ENCODE results near the gene RAB27A. TPM values are rescaled to one million over a fixed set of nuclear protein-coding genes. Genes with fewer than 3 reads are reported as not detected.

RAB27A gene
- total RNA-seq, 2 donors from 2014 or later, result 46.0 to 69.6 TPM

DNA sequence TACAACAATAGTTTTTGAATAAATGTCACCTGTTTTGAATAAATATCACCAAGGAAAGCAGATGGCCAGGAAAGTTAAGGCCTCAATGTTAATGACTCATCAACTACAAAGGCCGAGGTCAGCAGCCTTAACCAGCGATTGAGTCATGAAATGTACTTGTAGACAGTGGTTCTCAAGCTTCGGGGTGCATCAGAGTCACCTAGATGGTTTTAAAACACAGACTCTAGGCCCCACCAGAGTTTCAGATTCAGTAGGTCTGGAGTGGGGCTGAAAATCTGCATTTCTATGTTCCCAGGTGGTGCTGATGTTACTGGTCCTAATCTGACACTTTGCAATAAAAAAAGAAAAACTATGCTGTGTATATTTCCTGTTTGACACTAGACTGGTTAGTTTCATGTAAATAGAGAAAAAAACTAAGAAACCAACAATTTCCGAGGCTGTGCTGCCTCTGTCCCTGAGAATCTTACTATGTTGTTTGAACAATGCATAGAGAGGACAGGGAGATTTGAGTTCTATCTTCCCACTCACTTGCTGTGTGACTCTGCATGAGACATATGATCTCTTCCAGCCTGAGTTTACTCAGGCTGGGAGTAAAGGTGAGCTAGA is 9.8 kb downstream of the RAB27A start:
- H3K4me3 ChIP-seq, result no peak overlapping the region
- no peaks in the 10 kb centered on the region for H3K27me3 ChIP-seq
- intact Hi-C loops (cut with DNase I), result no loop called here
- no peaks in the 10 kb centered on the region for H3K36me3 ChIP-seq
- H3K27ac ChIP-seq, result peak overlapping the region; percentile 52
- no peaks in the 10 kb centered on the region for H3K4me1 ChIP-seq
- no peaks in the 10 kb centered on the region for H3K9me3 ChIP-seq
- no peak for DNase-seq
- TF ChIP-seq, protein P1, sequence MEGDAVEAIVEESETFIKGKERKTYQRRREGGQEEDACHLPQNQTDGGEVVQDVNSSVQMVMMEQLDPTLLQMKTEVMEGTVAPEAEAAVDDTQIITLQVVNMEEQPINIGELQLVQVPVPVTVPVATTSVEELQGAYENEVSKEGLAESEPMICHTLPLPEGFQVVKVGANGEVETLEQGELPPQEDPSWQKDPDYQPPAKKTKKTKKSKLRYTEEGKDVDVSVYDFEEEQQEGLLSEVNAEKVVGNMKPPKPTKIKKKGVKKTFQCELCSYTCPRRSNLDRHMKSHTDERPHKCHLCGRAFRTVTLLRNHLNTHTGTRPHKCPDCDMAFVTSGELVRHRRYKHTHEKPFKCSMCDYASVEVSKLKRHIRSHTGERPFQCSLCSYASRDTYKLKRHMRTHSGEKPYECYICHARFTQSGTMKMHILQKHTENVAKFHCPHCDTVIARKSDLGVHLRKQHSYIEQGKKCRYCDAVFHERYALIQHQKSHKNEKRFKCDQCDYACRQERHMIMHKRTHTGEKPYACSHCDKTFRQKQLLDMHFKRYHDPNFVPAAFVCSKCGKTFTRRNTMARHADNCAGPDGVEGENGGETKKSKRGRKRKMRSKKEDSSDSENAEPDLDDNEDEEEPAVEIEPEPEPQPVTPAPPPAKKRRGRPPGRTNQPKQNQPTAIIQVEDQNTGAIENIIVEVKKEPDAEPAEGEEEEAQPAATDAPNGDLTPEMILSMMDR (IDR thresholded peaks at IDR 0.05), result no peak
- H3K9ac ChIP-seq (ENCODE audit: low read depth in 2 of 2, low read length in 2 of 2), result no peak overlapping the region

DNA sequence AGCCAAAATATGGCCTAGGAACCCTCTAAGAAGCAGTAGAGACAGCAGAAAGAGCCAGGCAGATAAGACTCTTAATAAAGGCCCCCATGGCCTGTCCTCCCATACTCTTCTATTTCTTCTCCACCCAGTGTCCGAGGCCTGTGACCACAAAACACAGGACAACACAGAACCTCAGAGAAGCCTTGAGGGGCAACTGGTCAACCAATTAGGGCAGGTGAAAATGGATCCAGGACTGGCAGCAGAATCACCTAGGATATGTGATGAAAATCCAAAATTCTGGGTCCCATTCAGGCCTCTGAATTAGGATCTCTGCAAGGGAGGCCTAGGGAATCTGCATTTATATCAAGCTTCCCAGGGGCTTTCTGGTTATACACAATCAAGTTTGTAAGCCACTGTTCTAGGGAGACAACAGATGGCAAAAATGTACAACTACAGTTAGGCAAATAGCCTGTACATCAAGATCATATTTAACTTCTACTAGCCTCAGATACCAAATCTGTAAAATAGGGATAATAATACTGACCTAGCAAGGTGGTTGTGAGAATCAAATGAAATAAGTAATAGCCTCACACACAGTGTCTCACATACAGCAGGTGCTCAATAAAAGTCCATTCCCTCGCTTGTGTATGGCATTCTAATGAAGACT is 10.4 kb downstream of the RAB27A start:
- Histone ChIP-seq H3K27me3 (no peaks in the 10 kb centered on the region), H3K9me3 (no peaks in the 10 kb centered on the region), H3K36me3 (no peaks in the 10 kb centered on the region), H3K9ac (ENCODE audit: low read depth in 2 of 2, low read length in 2 of 2) (no peak overlapping the region), H3K27ac (peak overlapping the region; percentile 52), H3K4me3 (no peak overlapping the region), H3K4me1 (no peaks in the 10 kb centered on the region)
- intact Hi-C loops (cut with DNase I), result no loop called here
- DNase-seq, result no peak
- TF ChIP-seq, protein P1 (IDR thresholded peaks at IDR 0.05), result no peak

DNA sequence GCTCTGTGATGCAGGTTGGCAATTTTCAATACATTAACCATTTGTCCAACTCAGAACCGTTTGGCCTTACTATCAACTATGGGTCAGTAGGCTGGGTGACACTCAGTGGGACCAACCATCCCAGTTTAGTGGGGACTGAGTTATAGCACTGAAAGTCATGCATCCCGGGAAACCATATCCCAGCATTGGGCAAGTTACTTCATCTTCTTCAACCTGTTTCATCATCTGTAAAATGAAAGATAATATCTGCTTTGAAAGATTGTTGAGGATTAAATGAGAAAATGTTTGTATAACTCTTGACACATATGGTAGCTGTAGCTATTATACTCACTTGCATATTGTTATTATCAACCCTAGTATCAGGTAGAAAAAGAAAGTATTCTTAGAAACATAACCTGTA is 11.9 kb downstream of the RAB27A start:
- H3K4me1 ChIP-seq, result no peaks in the 10 kb centered on the region
- no peak overlapping the region for H3K27ac ChIP-seq
- intact Hi-C loops (cut with DNase I), result no loop called here

DNA sequence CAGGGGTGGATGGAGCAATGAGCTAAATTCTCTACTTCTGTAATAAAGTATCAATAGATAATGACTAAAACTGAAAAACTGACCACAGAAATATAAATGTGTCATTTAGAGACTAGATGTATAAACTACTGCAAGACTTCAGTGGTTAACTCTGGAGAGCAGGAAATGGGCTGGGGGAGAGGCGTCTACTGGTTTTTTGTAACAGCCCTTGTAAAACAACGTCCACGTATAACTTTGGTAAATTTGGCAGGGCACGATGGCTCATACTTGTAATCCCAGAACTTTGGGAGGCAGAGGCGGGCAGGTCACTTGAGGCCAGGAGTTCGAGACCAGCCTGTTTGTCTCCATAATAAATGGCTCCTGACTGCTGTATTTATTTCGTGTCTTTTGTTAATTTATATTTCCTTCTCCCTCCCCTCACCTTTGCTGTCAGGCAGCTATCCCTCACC is 12.5 kb downstream of the RAB27A start:
- H3K4me3 ChIP-seq, result no peak overlapping the region
- no peaks in the 10 kb centered on the region for H3K9me3 ChIP-seq
- H3K27ac ChIP-seq, result no peak overlapping the region
- intact Hi-C loops (cut with DNase I), result no loop called here
- H3K36me3 ChIP-seq, result no peaks in the 10 kb centered on the region
- no peak for DNase-seq
- no peaks in the 10 kb centered on the region for H3K4me1 ChIP-seq
- H3K27me3 ChIP-seq, result no peaks in the 10 kb centered on the region
- no peak overlapping the region for H3K9ac ChIP-seq (ENCODE audit: low read depth in 2 of 2, low read length in 2 of 2)
- TF ChIP-seq, protein P1 (IDR thresholded peaks at IDR 0.05), result no peak

More for the DNA sequence above, 11.9 kb downstream of the RAB27A start:
- Histone ChIP-seq H3K9ac (ENCODE audit: low read depth in 2 of 2, low read length in 2 of 2) (no peak overlapping the region), H3K27me3 (no peaks in the 10 kb centered on the region), H3K36me3 (no peaks in the 10 kb centered on the region), H3K4me3 (no peak overlapping the region), H3K9me3 (no peaks in the 10 kb centered on the region)
- TF ChIP-seq, protein P1 (IDR thresholded peaks at IDR 0.05), result no peak
- no peak for DNase-seq

DNA sequence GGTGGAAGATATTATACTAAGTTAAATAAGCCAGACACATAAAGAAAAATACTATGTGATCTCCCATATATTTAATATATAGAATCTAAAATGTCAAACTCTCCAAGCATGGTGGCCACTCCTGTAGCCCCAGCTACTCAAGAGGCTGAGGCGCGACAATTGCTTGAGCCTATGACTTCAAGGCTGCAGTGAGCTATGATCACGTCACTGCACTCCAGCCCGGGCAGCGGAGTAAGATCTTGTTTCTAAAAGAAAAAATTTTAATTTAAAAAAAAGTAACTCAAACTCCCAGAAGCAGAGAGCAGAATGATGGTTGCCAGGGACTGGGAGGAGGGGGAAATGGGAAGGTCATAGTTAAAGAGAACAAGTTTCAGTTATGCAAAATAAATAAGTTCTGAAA is 13.3 kb downstream of the RAB27A start:
- Histone ChIP-seq H3K36me3 (no peaks in the 10 kb centered on the region), H3K9me3 (no peaks in the 10 kb centered on the region), H3K27ac (no peak overlapping the region), H3K4me1 (no peaks in the 10 kb centered on the region), H3K4me3 (no peak overlapping the region), H3K9ac (ENCODE audit: low read depth in 2 of 2, low read length in 2 of 2) (no peak overlapping the region), H3K27me3 (no peaks in the 10 kb centered on the region)
- DNase-seq, result no peak
- TF ChIP-seq, protein P1 (IDR thresholded peaks at IDR 0.05), result no peak
- intact Hi-C loops (cut with DNase I), result no loop called here
